ENCODE measurements around the gene CAMKMT. TPM values are rescaled to one million over a fixed set of nuclear protein-coding genes. Genes with fewer than 3 reads are reported as not detected.

CAMKMT gene
- total RNA-seq, 2 experiments from 2014 or later, result 11.9 to 13.9 TPM

DNA sequence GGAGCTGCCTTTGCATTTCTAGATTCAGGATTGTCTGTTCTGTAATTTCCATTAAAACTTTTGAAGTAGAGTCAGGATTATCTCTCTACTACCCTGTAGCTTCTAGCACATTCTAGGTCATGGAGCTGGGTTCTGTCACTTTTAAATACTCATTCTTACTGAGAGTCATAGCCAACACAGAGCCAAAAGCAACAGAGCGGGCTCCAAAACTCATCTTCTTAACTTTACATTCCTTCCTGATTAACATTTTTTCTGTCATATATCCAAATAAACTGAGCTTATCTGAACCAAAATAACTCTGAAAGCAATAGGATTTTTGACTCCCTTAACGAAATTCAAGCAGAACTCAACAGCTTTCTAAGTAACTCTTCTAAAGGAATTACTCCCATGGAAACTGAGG is 13.3 kb upstream of the CAMKMT start:
- Mint-ChIP-seq H3K4me1 (ENCODE audit: low read depth) (peaks cover 36% of the 10 kb centered on the region), H3K9me3 (no peaks in the 10 kb centered on the region), H3K4me3 (no peak overlapping the region), H3K36me3 (ENCODE audit: low read depth) (peaks cover 52% of the 10 kb centered on the region), H3K27ac (no peak overlapping the region), H3K27me3 (no peaks in the 10 kb centered on the region)
- ATAC-seq (ENCODE audit: poor library complexity) (no peak), DNase-seq (no peak)
- CTCF ChIA-PET, result no interaction called here
- peaks cover 14% of the 10 kb centered on the region for H3K36me3 ChIP-seq (ENCODE audit: insufficient read depth, low read length)
- H3K27me3 ChIP-seq (ENCODE audit: control insufficient read depth in 1 of 2, insufficient read depth in 2 of 2, low read length in 2 of 2), result no peaks in the 10 kb centered on the region
- H3K9me3 ChIP-seq (ENCODE audit: control insufficient read depth in 1 of 2, insufficient read depth in 1 of 2, low read length in 2 of 2), result no peaks in the 10 kb centered on the region
- H3K4me1 ChIP-seq (ENCODE audit: insufficient read depth, low read length), result no peaks in the 10 kb centered on the region
- POLR2A ChIA-PET, result interaction anchor here (1.4 to 2.5 kb wide), 2 partner anchors 9 to 13 kb away, joined by 5 to 12 read pairs; partner anchors contain the start of genes CAMKMT and PREPL
- no peak overlapping the region for H3K4me3 ChIP-seq (ENCODE audit: low read length)
- H3K27ac ChIP-seq (ENCODE audit: low read depth in 1 of 2, low read length in 2 of 2), result no peak overlapping the region
- intact Hi-C loops (cut with DNase I, micrococcal nuclease), result loop anchor here in 1 of 2 experiments (5.0 kb wide), 1 partner anchor 101 kb away; no protein-coding TSS in a partner anchor
- TF ChIP-seq, protein P1, sequence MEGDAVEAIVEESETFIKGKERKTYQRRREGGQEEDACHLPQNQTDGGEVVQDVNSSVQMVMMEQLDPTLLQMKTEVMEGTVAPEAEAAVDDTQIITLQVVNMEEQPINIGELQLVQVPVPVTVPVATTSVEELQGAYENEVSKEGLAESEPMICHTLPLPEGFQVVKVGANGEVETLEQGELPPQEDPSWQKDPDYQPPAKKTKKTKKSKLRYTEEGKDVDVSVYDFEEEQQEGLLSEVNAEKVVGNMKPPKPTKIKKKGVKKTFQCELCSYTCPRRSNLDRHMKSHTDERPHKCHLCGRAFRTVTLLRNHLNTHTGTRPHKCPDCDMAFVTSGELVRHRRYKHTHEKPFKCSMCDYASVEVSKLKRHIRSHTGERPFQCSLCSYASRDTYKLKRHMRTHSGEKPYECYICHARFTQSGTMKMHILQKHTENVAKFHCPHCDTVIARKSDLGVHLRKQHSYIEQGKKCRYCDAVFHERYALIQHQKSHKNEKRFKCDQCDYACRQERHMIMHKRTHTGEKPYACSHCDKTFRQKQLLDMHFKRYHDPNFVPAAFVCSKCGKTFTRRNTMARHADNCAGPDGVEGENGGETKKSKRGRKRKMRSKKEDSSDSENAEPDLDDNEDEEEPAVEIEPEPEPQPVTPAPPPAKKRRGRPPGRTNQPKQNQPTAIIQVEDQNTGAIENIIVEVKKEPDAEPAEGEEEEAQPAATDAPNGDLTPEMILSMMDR (IDR thresholded peaks at IDR 0.05), result no peak

DNA sequence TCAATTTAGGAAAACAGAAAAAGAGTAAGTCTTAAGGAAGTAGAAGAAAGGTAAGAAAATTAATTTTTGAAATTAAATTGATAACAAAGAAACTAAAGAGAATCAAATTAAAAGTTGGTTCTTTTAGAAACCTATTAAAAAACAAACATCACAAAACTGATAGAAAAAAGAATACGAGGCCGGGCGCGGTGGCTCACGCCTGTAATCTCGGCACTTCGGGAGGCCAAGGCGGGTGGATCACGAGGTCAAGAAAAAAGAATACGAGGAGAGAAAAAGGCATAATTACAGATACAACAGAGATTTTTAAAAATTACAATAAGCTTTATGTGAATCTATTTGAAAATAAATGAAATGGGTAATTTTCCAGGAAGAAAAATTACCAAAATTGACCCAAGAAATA is 12.2 kb upstream of the CAMKMT start:
- Histone ChIP-seq H3K9me3 (ENCODE audit: control insufficient read depth in 1 of 2, insufficient read depth in 1 of 2, low read length in 2 of 2) (no peaks in the 10 kb centered on the region), H3K27me3 (ENCODE audit: control insufficient read depth in 1 of 2, insufficient read depth in 2 of 2, low read length in 2 of 2) (no peaks in the 10 kb centered on the region), H3K36me3 (ENCODE audit: insufficient read depth, low read length) (peaks cover 8% of the 10 kb centered on the region), H3K27ac (ENCODE audit: low read depth in 1 of 2, low read length in 2 of 2) (no peak overlapping the region), H3K4me3 (ENCODE audit: low read length) (no peak overlapping the region), H3K4me1 (ENCODE audit: insufficient read depth, low read length) (no peaks in the 10 kb centered on the region)
- Mint-ChIP-seq H3K27me3 (no peaks in the 10 kb centered on the region), H3K4me1 (ENCODE audit: low read depth) (peaks cover 36% of the 10 kb centered on the region), H3K27ac (no peak overlapping the region), H3K36me3 (ENCODE audit: low read depth) (peaks cover 47% of the 10 kb centered on the region), H3K9me3 (no peaks in the 10 kb centered on the region), H3K4me3 (no peak overlapping the region)
- TF ChIP-seq, protein P1 (IDR thresholded peaks at IDR 0.05), result no peak
- intact Hi-C loops (cut with DNase I, micrococcal nuclease), result loop anchor here in 1 of 2 experiments (5.0 kb wide), 1 partner anchor 102 kb away; no protein-coding TSS in a partner anchor
- DNase-seq (no peak), ATAC-seq (ENCODE audit: poor library complexity) (no peak)
- ChIA-PET CTCF (no interaction called here), POLR2A (interaction anchor here (0.9 to 1.4 kb wide), 2 partner anchors 7 to 12 kb away, joined by 4 to 5 read pairs; partner anchors contain the start of genes CAMKMT and PREPL)

DNA sequence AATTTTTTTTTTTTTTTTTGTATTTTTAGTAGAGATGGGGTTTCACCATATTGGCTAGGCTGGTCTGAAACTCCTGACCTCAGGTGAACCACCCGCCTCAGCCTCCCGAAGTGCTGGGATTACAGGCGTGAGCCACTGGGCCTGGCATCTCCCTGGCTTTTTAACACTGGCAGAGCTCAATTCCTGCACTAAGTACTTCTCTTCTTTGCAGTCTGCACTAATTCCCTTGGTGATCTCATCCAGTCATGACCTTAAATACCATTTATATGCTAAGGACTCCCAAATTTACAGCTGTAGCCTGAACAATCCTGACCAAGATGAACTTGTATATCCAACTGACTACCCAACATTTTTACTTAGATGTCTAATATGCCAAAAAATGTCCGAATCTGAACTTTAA is 10.7 kb upstream of the CAMKMT start:
- ChIA-PET CTCF (interaction anchor here (0.7 to 1.5 kb wide), 2 partner anchors 8 to 14 kb away, joined by 3 read pairs; no protein-coding TSS in a partner anchor), POLR2A (no interaction called here)
- H3K27me3 Mint-ChIP-seq, result no peaks in the 10 kb centered on the region
- Histone ChIP-seq H3K36me3 (ENCODE audit: insufficient read depth, low read length) (peaks cover 3% of the 10 kb centered on the region), H3K4me3 (ENCODE audit: low read length) (no peak overlapping the region), H3K27ac (ENCODE audit: low read depth in 1 of 2, low read length in 2 of 2) (no peak overlapping the region), H3K27me3 (ENCODE audit: control insufficient read depth in 1 of 2, insufficient read depth in 2 of 2, low read length in 2 of 2) (no peaks in the 10 kb centered on the region), H3K9me3 (ENCODE audit: control insufficient read depth in 1 of 2, insufficient read depth in 1 of 2, low read length in 2 of 2) (no peaks in the 10 kb centered on the region), H3K4me1 (ENCODE audit: insufficient read depth, low read length) (no peaks in the 10 kb centered on the region)
- intact Hi-C loops (cut with DNase I, micrococcal nuclease), result loop anchor here in 1 of 2 experiments (10.0 kb wide), 1 partner anchor 1986 kb away; the partner anchor contains the start of gene COX7A2L
- H3K36me3 Mint-ChIP-seq (ENCODE audit: low read depth), result peaks cover 48% of the 10 kb centered on the region
- no peak for ATAC-seq (ENCODE audit: poor library complexity)
- no peaks in the 10 kb centered on the region for H3K9me3 Mint-ChIP-seq
- DNase-seq, result no peak
- TF ChIP-seq, protein P1 (IDR thresholded peaks at IDR 0.05), result no peak
- peaks cover 49% of the 10 kb centered on the region for H3K4me1 Mint-ChIP-seq (ENCODE audit: low read depth)
- H3K27ac Mint-ChIP-seq, result no peak overlapping the region
- H3K4me3 Mint-ChIP-seq, result no peak overlapping the region
